DMS153 (cell line): Measurements from ENCODE around the gene ERBB4.
"Not testable (repeated sequence)": the region's sequence is repeated elsewhere in the genome, so short reads cannot be mapped to it uniquely, and the experiment has no call there.

Experiments
- DNase-seq: peaks from one replicate; lab custom pipeline; 2025; lab: John Stamatoyannopoulos, UW

The ERBB4 gene

GRCh38 chr2:212147921-212148513, 390.6 kb downstream of the ERBB4 start:
- DNase-seq: no peak

GRCh38 chr2:212146416-212146815, 392.2 kb downstream of the ERBB4 start:
- no peak for DNase-seq

GRCh38 chr2:212145121-212145520, 393.5 kb downstream of the ERBB4 start:
- DNase-seq: no peak

- no peak for DNase-seq
Observed at GRCh38 chr2:212142631-212143030, 396.0 kb downstream of the ERBB4 start.

- no peak for DNase-seq
Observed at GRCh38 chr2:212141499-212141898, 397.1 kb downstream of the ERBB4 start.

- DNase-seq: no peak
Observed at GRCh38 chr2:212136216-212136795, 402.3 kb downstream of the ERBB4 start.

- peak; percentile 95 for DNase-seq
Observed at GRCh38 chr2:212135739-212136138, 402.9 kb downstream of the ERBB4 start.

GRCh38 chr2:212133337-212133736, 405.3 kb downstream of the ERBB4 start:
- no peak for DNase-seq

- no peak for DNase-seq
Observed at GRCh38 chr2:212124598-212124997, 414.0 kb downstream of the ERBB4 start.

- no peak for DNase-seq
Observed at GRCh38 chr2:212119591-212119990, 419.0 kb downstream of the ERBB4 start.

- DNase-seq: no peak
Observed at GRCh38 chr2:212117926-212118325, 420.7 kb downstream of the ERBB4 start.

- no peak for DNase-seq
Observed at GRCh38 chr2:212114489-212114888, 424.1 kb downstream of the ERBB4 start.

- DNase-seq: no peak
Observed at GRCh38 chr2:212112401-212112800, 426.2 kb downstream of the ERBB4 start.

- no peak for DNase-seq
Observed at GRCh38 chr2:212109792-212110680, 428.6 kb downstream of the ERBB4 start.

- DNase-seq: no peak
Observed at GRCh38 chr2:212109217-212109616, 429.4 kb downstream of the ERBB4 start.

GRCh38 chr2:212107989-212108388, 430.6 kb downstream of the ERBB4 start:
- no peak for DNase-seq

GRCh38 chr2:212107014-212107413, 431.6 kb downstream of the ERBB4 start:
- DNase-seq: no peak

- DNase-seq: not testable (repeated sequence)
Observed at GRCh38 chr2:212106536-212106935, 432.1 kb downstream of the ERBB4 start.

GRCh38 chr2:212099658-212100057, 438.9 kb downstream of the ERBB4 start:
- no peak for DNase-seq

GRCh38 chr2:212098966-212099365, 439.6 kb downstream of the ERBB4 start:
- DNase-seq: no peak

- peak; percentile 47 for DNase-seq
Observed at GRCh38 chr2:212097001-212097400, 441.6 kb downstream of the ERBB4 start.

GRCh38 chr2:212089873-212090272, 448.7 kb downstream of the ERBB4 start:
- no peak for DNase-seq

- DNase-seq: no peak
Observed at GRCh38 chr2:212088353-212088752, 450.2 kb downstream of the ERBB4 start.
